ENCODE results near the gene RGS17. TPM values are rescaled to one million over a fixed set of nuclear protein-coding genes. Genes with fewer than 3 reads are reported as not detected.

Gene RGS17
- total and polyA plus RNA-seq, 10 of the 15 experiments (the other 5 are each of a cell fraction or from before 2014, with no cell fraction given), result 0.06 to 0.29 (median 0.14) TPM; not detected in 4

DNA sequence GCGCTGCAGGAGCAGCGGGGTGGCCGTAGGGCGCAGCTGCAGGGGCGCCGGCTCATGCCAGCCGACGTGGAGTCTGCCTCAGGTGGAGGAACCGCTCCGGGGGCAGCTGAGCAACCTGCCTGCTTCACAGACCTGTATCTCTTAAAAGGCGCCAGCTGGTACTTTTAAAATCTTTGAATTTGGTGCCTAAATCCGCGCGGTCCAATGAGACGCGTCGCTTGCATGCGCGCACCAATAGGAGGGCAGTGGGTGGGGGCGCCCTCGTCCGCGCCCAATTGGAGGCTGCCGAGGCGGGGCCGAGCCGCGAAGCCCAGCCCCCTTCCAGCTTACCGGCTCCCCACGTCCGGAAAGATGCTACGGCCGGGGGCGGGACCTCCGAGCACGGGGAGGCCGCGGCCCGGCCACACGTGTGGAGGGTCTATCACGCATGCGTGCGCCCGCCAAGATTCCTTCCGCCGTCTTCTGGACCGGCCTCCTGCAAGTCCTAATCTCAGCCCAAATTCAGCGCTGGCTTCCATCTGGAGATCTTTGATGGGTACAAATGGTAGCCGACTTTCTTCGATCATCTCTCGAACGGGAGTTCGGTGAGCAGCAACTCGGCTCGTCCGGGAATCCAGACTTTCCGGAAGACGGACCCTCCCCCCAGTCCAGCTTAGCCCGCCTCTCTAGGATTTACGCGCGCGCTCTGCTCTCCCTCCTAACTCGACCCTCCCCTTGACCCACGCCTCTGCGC, 148.0 kb downstream of the RGS17 start, which contains the start of gene FBXO5 (continued):
- TF ChIP-seq, protein P1, sequence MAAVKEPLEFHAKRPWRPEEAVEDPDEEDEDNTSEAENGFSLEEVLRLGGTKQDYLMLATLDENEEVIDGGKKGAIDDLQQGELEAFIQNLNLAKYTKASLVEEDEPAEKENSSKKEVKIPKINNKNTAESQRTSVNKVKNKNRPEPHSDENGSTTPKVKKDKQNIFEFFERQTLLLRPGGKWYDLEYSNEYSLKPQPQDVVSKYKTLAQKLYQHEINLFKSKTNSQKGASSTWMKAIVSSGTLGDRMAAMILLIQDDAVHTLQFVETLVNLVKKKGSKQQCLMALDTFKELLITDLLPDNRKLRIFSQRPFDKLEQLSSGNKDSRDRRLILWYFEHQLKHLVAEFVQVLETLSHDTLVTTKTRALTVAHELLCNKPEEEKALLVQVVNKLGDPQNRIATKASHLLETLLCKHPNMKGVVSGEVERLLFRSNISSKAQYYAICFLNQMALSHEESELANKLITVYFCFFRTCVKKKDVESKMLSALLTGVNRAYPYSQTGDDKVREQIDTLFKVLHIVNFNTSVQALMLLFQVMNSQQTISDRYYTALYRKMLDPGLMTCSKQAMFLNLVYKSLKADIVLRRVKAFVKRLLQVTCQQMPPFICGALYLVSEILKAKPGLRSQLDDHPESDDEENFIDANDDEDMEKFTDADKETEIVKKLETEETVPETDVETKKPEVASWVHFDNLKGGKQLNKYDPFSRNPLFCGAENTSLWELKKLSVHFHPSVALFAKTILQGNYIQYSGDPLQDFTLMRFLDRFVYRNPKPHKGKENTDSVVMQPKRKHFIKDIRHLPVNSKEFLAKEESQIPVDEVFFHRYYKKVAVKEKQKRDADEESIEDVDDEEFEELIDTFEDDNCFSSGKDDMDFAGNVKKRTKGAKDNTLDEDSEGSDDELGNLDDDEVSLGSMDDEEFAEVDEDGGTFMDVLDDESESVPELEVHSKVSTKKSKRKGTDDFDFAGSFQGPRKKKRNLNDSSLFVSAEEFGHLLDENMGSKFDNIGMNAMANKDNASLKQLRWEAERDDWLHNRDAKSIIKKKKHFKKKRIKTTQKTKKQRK (IDR thresholded peaks at IDR 0.05; ENCODE audit: low read depth, low read length), result no peak
- no peak for TF ChIP-seq ZNF274 (IDR thresholded peaks at IDR 0.05; ENCODE audit: insufficient read depth, insufficient read length)
- TF ChIP-seq, protein P2, sequence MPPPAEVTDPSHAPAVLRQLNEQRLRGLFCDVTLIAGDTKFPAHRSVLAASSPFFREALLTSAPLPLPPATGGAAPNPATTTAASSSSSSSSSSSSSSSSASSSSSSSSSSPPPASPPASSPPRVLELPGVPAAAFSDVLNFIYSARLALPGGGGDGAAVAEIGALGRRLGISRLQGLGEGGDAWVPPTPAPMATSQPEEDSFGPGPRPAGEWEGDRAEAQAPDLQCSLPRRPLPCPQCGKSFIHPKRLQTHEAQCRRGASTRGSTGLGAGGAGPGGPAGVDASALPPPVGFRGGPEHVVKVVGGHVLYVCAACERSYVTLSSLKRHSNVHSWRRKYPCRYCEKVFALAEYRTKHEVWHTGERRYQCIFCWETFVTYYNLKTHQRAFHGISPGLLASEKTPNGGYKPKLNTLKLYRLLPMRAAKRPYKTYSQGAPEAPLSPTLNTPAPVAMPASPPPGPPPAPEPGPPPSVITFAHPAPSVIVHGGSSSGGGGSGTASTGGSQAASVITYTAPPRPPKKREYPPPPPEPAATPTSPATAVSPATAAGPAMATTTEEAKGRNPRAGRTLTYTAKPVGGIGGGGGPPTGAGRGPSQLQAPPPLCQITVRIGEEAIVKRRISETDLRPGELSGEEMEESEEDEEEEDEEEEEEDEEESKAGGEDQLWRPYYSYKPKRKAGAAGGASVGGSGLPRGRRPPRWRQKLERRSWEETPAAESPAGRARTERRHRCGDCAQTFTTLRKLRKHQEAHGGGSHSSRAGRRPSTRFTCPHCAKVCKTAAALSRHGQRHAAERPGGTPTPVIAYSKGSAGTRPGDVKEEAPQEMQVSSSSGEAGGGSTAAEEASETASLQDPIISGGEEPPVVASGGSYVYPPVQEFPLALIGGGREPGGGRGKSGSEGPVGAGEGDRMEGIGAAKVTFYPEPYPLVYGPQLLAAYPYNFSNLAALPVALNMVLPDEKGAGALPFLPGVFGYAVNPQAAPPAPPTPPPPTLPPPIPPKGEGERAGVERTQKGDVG (CRISPR knock-in tag; IDR thresholded peaks at IDR 0.05), result no peak
- no peak for TF ChIP-seq ETV6 (conservative IDR thresholded peaks at IDR 0.05 in 1 of 2, IDR thresholded peaks at IDR 0.05 in 1 of 2; ENCODE audit: borderline replicate concordance in 1 of 2, low read depth in 1 of 2)
- TF ChIP-seq RFX5 (IDR thresholded peaks at IDR 0.05; ENCODE audit: low read depth, low read length), result 0 out of 2 replicates have a peak, but pooled peaks have one; percentile 32
- no peak for TF ChIP-seq NR2C2 (IDR thresholded peaks at IDR 0.05; ENCODE audit: borderline replicate concordance, control insufficient read depth, insufficient read length, low read depth)
- TF ChIP-seq, protein P3, sequence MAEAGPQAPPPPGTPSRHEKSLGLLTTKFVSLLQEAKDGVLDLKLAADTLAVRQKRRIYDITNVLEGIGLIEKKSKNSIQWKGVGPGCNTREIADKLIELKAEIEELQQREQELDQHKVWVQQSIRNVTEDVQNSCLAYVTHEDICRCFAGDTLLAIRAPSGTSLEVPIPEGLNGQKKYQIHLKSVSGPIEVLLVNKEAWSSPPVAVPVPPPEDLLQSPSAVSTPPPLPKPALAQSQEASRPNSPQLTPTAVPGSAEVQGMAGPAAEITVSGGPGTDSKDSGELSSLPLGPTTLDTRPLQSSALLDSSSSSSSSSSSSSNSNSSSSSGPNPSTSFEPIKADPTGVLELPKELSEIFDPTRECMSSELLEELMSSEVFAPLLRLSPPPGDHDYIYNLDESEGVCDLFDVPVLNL (IDR thresholded peaks at IDR 0.05; ENCODE audit: low read depth, low read length), result peak; percentile 93
- TF ChIP-seq NFIC (IDR thresholded peaks at IDR 0.05; ENCODE audit: low read depth, low read length), result no peak
- peak; percentile 46; the same call in 1 of the 2 replicates for TF ChIP-seq SMARCA5 (IDR thresholded peaks at IDR 0.05)
- TF ChIP-seq, protein P4, sequence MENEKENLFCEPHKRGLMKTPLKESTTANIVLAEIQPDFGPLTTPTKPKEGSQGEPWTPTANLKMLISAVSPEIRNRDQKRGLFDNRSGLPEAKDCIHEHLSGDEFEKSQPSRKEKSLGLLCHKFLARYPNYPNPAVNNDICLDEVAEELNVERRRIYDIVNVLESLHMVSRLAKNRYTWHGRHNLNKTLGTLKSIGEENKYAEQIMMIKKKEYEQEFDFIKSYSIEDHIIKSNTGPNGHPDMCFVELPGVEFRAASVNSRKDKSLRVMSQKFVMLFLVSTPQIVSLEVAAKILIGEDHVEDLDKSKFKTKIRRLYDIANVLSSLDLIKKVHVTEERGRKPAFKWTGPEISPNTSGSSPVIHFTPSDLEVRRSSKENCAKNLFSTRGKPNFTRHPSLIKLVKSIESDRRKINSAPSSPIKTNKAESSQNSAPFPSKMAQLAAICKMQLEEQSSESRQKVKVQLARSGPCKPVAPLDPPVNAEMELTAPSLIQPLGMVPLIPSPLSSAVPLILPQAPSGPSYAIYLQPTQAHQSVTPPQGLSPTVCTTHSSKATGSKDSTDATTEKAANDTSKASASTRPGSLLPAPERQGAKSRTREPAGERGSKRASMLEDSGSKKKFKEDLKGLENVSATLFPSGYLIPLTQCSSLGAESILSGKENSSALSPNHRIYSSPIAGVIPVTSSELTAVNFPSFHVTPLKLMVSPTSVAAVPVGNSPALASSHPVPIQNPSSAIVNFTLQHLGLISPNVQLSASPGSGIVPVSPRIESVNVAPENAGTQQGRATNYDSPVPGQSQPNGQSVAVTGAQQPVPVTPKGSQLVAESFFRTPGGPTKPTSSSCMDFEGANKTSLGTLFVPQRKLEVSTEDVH (IDR thresholded peaks at IDR 0.05; ENCODE audit: low read depth, partially characterized antibody), result no peak
- no peak for TF ChIP-seq MEF2A (IDR thresholded peaks at IDR 0.05; ENCODE audit: insufficient read depth, low read depth, low read length)
- TF ChIP-seq PAX5 (IDR thresholded peaks at IDR 0.05; ENCODE audit: borderline replicate concordance, low read depth, low read length), result peak; percentile 75; the same call in 1 of the 2 replicates
- no peak for TF ChIP-seq SRF (IDR thresholded peaks at IDR 0.05; ENCODE audit: low read depth in 2 of 2, low read length in 2 of 2)
- no peak for TF ChIP-seq KAT2A (conservative IDR thresholded peaks at IDR 0.05; ENCODE audit: control insufficient read depth, low read depth, low read length)
